ENCODE data around the gene CNPPD1.

Gene CNPPD1

GRCh38 chr2:219176818-219177551, at the start of gene CNPPD1:
CNPPD1 (minus strand) TSS chr2:219176925; CDS start chr2:219176828, 97 bp downstream.
- peak; percentile 93 for DNase-seq (ENCODE audit: low read depth)
- H3K9ac ChIP-seq (ENCODE audit: low read length): peak within 1 kb of the TSS; percentile 99
- peaks cover 36% of the 10 kb centered on the region for H3K4me1 ChIP-seq (ENCODE audit: control insufficient read depth, insufficient read depth, low read length)
- H3K27me3 ChIP-seq (replicated peaks; ENCODE audit: control insufficient read depth, insufficient read depth, low read length): no peaks in the 10 kb centered on the region
- no peaks in the 10 kb centered on the region for H3K9me3 ChIP-seq (ENCODE audit: control insufficient read depth, low read length)
- H3K4me3 ChIP-seq (ENCODE audit: low read length): peak within 1 kb of the TSS; percentile 83
- H3K36me3 ChIP-seq (ENCODE audit: control insufficient read depth, insufficient read depth, low read length, severe bottlenecking): peaks cover 50% of the 10 kb centered on the region

GRCh38 chr2:219225350-219225749, 48.6 kb upstream of the CNPPD1 start:
- no peak for DNase-seq (ENCODE audit: low read depth)
- Histone ChIP-seq H3K36me3 (ENCODE audit: control insufficient read depth, insufficient read depth, low read length, severe bottlenecking) (peaks cover 66% of the 10 kb centered on the region), H3K4me1 (ENCODE audit: control insufficient read depth, insufficient read depth, low read length) (peaks cover 13% of the 10 kb centered on the region), H3K27me3 (replicated peaks; ENCODE audit: control insufficient read depth, insufficient read depth, low read length) (no peaks in the 10 kb centered on the region), H3K4me3 (ENCODE audit: low read length) (no peak overlapping the region), H3K9me3 (ENCODE audit: control insufficient read depth, low read length) (no peaks in the 10 kb centered on the region), H3K9ac (ENCODE audit: low read length) (no peak overlapping the region)

GRCh38 chr2:219223831-219224610, 47.3 kb upstream of the CNPPD1 start:
- H3K36me3 ChIP-seq (ENCODE audit: control insufficient read depth, insufficient read depth, low read length, severe bottlenecking): peaks cover 74% of the 10 kb centered on the region
- H3K4me1 ChIP-seq (ENCODE audit: control insufficient read depth, insufficient read depth, low read length): peaks cover 19% of the 10 kb centered on the region
- H3K4me3 ChIP-seq (ENCODE audit: low read length): no peak overlapping the region
- H3K9ac ChIP-seq (ENCODE audit: low read length): no peak overlapping the region
- H3K9me3 ChIP-seq (ENCODE audit: control insufficient read depth, low read length): no peaks in the 10 kb centered on the region
- DNase-seq (ENCODE audit: low read depth): no peak
- no peaks in the 10 kb centered on the region for H3K27me3 ChIP-seq (replicated peaks; ENCODE audit: control insufficient read depth, insufficient read depth, low read length)

- no peak for DNase-seq (ENCODE audit: low read depth)
- no peaks in the 10 kb centered on the region for H3K9me3 ChIP-seq (ENCODE audit: control insufficient read depth, low read length)
- no peaks in the 10 kb centered on the region for H3K27me3 ChIP-seq (replicated peaks; ENCODE audit: control insufficient read depth, insufficient read depth, low read length)
- H3K9ac ChIP-seq (ENCODE audit: low read length): no peak overlapping the region
- peaks cover 73% of the 10 kb centered on the region for H3K36me3 ChIP-seq (ENCODE audit: control insufficient read depth, insufficient read depth, low read length, severe bottlenecking)
- H3K4me1 ChIP-seq (ENCODE audit: control insufficient read depth, insufficient read depth, low read length): peaks cover 20% of the 10 kb centered on the region
- H3K4me3 ChIP-seq (ENCODE audit: low read length): no peak overlapping the region
These were observed 45.3 kb upstream of the CNPPD1 start for GRCh38 chr2:219221957-219222518.

- no peaks in the 10 kb centered on the region for H3K27me3 ChIP-seq (replicated peaks; ENCODE audit: control insufficient read depth, insufficient read depth, low read length)
- H3K4me3 ChIP-seq (ENCODE audit: low read length): no peak overlapping the region
- H3K4me1 ChIP-seq (ENCODE audit: control insufficient read depth, insufficient read depth, low read length): peaks cover 28% of the 10 kb centered on the region
- H3K9me3 ChIP-seq (ENCODE audit: control insufficient read depth, low read length): no peaks in the 10 kb centered on the region
- no peak overlapping the region for H3K9ac ChIP-seq (ENCODE audit: low read length)
- H3K36me3 ChIP-seq (ENCODE audit: control insufficient read depth, insufficient read depth, low read length, severe bottlenecking): peaks cover 65% of the 10 kb centered on the region
- DNase-seq (ENCODE audit: low read depth): no peak
These were observed 44.1 kb upstream of the CNPPD1 start for GRCh38 chr2:219220652-219221402.

DNA sequence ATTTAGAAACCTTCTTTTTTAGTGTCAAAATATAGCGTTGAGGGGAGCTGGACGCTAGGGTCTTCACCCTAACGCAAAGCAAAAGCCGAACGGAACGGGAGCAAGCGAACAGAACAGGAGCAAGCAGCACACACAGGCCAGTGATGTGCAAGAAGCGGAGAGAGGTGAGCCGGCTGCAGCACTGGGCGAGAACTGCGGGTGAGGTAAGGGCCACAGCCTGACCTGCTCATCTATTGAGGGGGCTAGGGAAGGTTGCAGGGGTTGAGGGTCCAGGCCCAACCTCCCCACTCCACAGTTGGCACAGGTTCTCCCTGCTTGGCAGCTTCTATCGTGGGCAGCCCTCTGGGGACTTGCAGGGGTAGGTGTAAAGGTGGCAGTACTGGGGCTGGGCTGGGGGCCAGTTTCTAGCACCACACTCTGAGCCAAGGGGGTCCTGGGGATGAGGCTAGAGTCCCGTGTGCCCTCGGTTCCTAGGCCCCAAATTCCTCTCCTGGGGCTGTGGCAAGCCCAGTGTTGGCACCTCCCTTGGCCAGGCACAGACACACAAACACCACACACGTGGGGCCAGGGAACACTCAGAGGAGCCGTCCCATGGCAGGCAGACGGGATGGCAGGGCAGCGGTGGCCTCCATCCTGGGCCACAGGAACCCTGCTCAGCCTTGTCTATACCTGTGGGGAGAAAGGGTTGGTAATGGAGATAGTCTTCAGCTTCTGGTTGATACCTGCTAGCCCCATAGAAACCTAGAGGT, 43.2 kb upstream of the CNPPD1 start:
- Histone ChIP-seq H3K9me3 (ENCODE audit: control insufficient read depth, low read length) (no peaks in the 10 kb centered on the region), H3K4me1 (ENCODE audit: control insufficient read depth, insufficient read depth, low read length) (peaks cover 28% of the 10 kb centered on the region), H3K27me3 (replicated peaks; ENCODE audit: control insufficient read depth, insufficient read depth, low read length) (no peaks in the 10 kb centered on the region), H3K4me3 (ENCODE audit: low read length) (no peak overlapping the region), H3K9ac (ENCODE audit: low read length) (peak overlapping the region; percentile 92), H3K36me3 (ENCODE audit: control insufficient read depth, insufficient read depth, low read length, severe bottlenecking) (peaks cover 61% of the 10 kb centered on the region)
- no peak for DNase-seq (ENCODE audit: low read depth)

GRCh38 chr2:219218732-219219701, 42.3 kb upstream of the CNPPD1 start, which contains the start of gene ABCB6:
ABCB6 (minus strand) TSS chr2:219218958; CDS start chr2:219218673, 285 bp downstream.
- peaks cover 61% of the 10 kb centered on the region for H3K36me3 ChIP-seq (ENCODE audit: control insufficient read depth, insufficient read depth, low read length, severe bottlenecking)
- peak; percentile 98 for DNase-seq (ENCODE audit: low read depth)
- H3K9ac ChIP-seq (ENCODE audit: low read length): peak within 1 kb of the TSS; percentile 92
- H3K9me3 ChIP-seq (ENCODE audit: control insufficient read depth, low read length): no peaks in the 10 kb centered on the region
- peaks cover 28% of the 10 kb centered on the region for H3K4me1 ChIP-seq (ENCODE audit: control insufficient read depth, insufficient read depth, low read length)
- peak within 1 kb of the TSS; percentile 79 for H3K4me3 ChIP-seq (ENCODE audit: low read length)
- H3K27me3 ChIP-seq (replicated peaks; ENCODE audit: control insufficient read depth, insufficient read depth, low read length): no peaks in the 10 kb centered on the region

DNA sequence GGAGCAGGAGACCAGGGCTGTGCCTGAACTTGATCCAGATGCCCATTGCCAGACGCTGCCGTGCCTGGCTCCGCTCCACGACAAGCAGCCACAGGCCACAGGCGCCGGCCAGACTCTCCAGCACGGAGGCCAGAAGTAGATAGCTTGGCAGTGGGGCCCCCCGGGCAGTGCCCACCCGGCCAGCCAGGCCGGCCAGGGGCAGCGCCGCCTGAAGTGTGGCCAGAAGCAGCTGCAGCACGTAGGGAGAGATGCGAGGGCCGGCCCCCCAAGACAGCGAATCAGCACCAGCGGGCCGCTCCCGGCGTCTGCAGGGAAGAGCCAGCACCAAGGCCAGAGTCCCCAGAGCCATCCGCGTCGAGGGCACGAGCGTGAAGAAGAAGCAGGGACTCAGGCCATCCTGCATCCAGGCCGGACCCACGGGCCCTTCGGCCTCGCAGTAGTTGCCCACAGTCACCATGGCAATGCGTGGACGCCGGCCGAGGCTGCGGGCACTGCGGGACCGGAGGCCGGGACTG, 41.5 kb upstream of the CNPPD1 start:
- Histone ChIP-seq H3K4me3 (ENCODE audit: low read length) (peak overlapping the region; percentile 79), H3K27me3 (replicated peaks; ENCODE audit: control insufficient read depth, insufficient read depth, low read length) (no peaks in the 10 kb centered on the region), H3K4me1 (ENCODE audit: control insufficient read depth, insufficient read depth, low read length) (peaks cover 28% of the 10 kb centered on the region), H3K9me3 (ENCODE audit: control insufficient read depth, low read length) (no peaks in the 10 kb centered on the region), H3K9ac (ENCODE audit: low read length) (peak overlapping the region; percentile 92), H3K36me3 (ENCODE audit: control insufficient read depth, insufficient read depth, low read length, severe bottlenecking) (peaks cover 61% of the 10 kb centered on the region)
- peak; percentile 82 for DNase-seq (ENCODE audit: low read depth)

GRCh38 chr2:219216535-219216915, 39.8 kb upstream of the CNPPD1 start:
- Histone ChIP-seq H3K9ac (ENCODE audit: low read length) (no peak overlapping the region), H3K4me1 (ENCODE audit: control insufficient read depth, insufficient read depth, low read length) (peaks cover 28% of the 10 kb centered on the region), H3K27me3 (replicated peaks; ENCODE audit: control insufficient read depth, insufficient read depth, low read length) (no peaks in the 10 kb centered on the region), H3K9me3 (ENCODE audit: control insufficient read depth, low read length) (no peaks in the 10 kb centered on the region), H3K4me3 (ENCODE audit: low read length) (no peak overlapping the region), H3K36me3 (ENCODE audit: control insufficient read depth, insufficient read depth, low read length, severe bottlenecking) (peaks cover 59% of the 10 kb centered on the region)
- no peak for DNase-seq (ENCODE audit: low read depth)
